Neural crest cell (in vitro differentiated cells): ENCODE measurements around the gene SYNJ1. TPM values are rescaled to one million over a fixed set of nuclear protein-coding genes. Genes with fewer than 3 reads are reported as not detected.
A peak's percentile ranks its signal among the peaks of the same experiment; 100 is the strongest.

Source experiments
- DNase-seq: peaks from one replicate; pipeline ENCODE4 v3.0.0; 2021; ENCODE audit warnings: low read depth, mixed read lengths, low spot score
- H3K27ac Mint-ChIP-seq: one replicate; pipeline ENCODE4 v1.8.0; 2021; ENCODE audit warnings: mild to moderate bottlenecking, mixed read lengths; ENCODE audit not compliant: unreplicated experiment
- H3K27me3 Mint-ChIP-seq: 2 replicates; pipeline ENCODE4 v1.8.0; 2021; ENCODE audit warnings: low read depth, mild to moderate bottlenecking, mixed read lengths
- H3K36me3 Mint-ChIP-seq: 2 replicates; pipeline ENCODE4 v1.8.0; 2021; ENCODE audit warnings: low read depth, mild to moderate bottlenecking, mixed read lengths
- H3K4me1 Mint-ChIP-seq: 2 replicates; pipeline ENCODE4 v1.8.0; 2021; ENCODE audit warnings: mixed read lengths
- H3K4me3 Mint-ChIP-seq: one replicate; pipeline ENCODE4 v1.8.0; 2021; ENCODE audit warnings: mild to moderate bottlenecking, mixed read lengths
- H3K9me3 Mint-ChIP-seq: 2 replicates; pipeline ENCODE4 v1.8.0; 2021; ENCODE audit warnings: mixed read lengths
- CTCF ChIP-seq: fragments of 200-600 bp; sonication (generic); conservative IDR thresholded peaks from 2 replicates; pipeline ENCODE4 v1.5.0; 2021; ENCODE audit warnings: antibody characterized with exemption, mild to moderate bottlenecking
- total RNA-seq: library from RNA; stranded (reverse); gene quantifications from 2 replicates; pipeline ENCODE4 v1.2.1, GENCODE V29; 2021

Gene SYNJ1
- total RNA-seq, 1 donor from 2014 or later: 11.1 TPM

- Mint-ChIP-seq H3K27ac (no peak overlapping the region), H3K36me3 (no peaks in the 10 kb centered on the region), H3K4me1 (no peaks in the 10 kb centered on the region), H3K27me3 (no peaks in the 10 kb centered on the region), H3K9me3 (no peaks in the 10 kb centered on the region), H3K4me3 (no peak overlapping the region)
- no peak for DNase-seq
- TF ChIP-seq CTCF: no peak
Measured at GRCh38 chr21:32597205-32597604, 130.6 kb downstream of the SYNJ1 start.

- Mint-ChIP-seq H3K4me3 (no peak overlapping the region), H3K4me1 (no peaks in the 10 kb centered on the region), H3K9me3 (no peaks in the 10 kb centered on the region), H3K27me3 (no peaks in the 10 kb centered on the region), H3K36me3 (no peaks in the 10 kb centered on the region), H3K27ac (no peak overlapping the region)
- no peak for TF ChIP-seq CTCF
- no peak for DNase-seq
Measured at GRCh38 chr21:32595431-32595830, 132.4 kb downstream of the SYNJ1 start.

- no peak overlapping the region for H3K4me3 Mint-ChIP-seq
- H3K27ac Mint-ChIP-seq: peak overlapping the region; percentile 20
- TF ChIP-seq CTCF: no peak
- H3K27me3 Mint-ChIP-seq: no peaks in the 10 kb centered on the region
- no peaks in the 10 kb centered on the region for H3K9me3 Mint-ChIP-seq
- DNase-seq: no peak
- no peaks in the 10 kb centered on the region for H3K36me3 Mint-ChIP-seq
- H3K4me1 Mint-ChIP-seq: no peaks in the 10 kb centered on the region
Measured at GRCh38 chr21:32593690-32594089, 134.1 kb downstream of the SYNJ1 start.

- no peaks in the 10 kb centered on the region for H3K4me1 Mint-ChIP-seq
- no peaks in the 10 kb centered on the region for H3K9me3 Mint-ChIP-seq
- no peak for TF ChIP-seq CTCF
Measured at GRCh38 chr21:32592929-32593502, 134.8 kb downstream of the SYNJ1 start.

GRCh38 chr21:32590130-32590529 lies 137.7 kb downstream of the SYNJ1 start:
- no peak for TF ChIP-seq CTCF
- DNase-seq: no peak
- Mint-ChIP-seq H3K4me3 (no peak overlapping the region), H3K27me3 (no peaks in the 10 kb centered on the region), H3K4me1 (no peaks in the 10 kb centered on the region), H3K36me3 (no peaks in the 10 kb centered on the region), H3K27ac (no peak overlapping the region), H3K9me3 (no peaks in the 10 kb centered on the region)

More at GRCh38 chr21:32592929-32593502, 134.8 kb downstream of the SYNJ1 start:
- H3K4me3 Mint-ChIP-seq: no peak overlapping the region
- H3K36me3 Mint-ChIP-seq: no peaks in the 10 kb centered on the region
- H3K27me3 Mint-ChIP-seq: no peaks in the 10 kb centered on the region
- peak overlapping the region; percentile 20 for H3K27ac Mint-ChIP-seq
- no peak for DNase-seq

GRCh38 chr21:32587651-32588050 lies 140.2 kb downstream of the SYNJ1 start:
- Mint-ChIP-seq H3K36me3 (no peaks in the 10 kb centered on the region), H3K9me3 (no peaks in the 10 kb centered on the region), H3K27me3 (no peaks in the 10 kb centered on the region), H3K4me1 (no peaks in the 10 kb centered on the region), H3K4me3 (no peak overlapping the region), H3K27ac (no peak overlapping the region)
- TF ChIP-seq CTCF: no peak
- DNase-seq: no peak
